Measurements from ENCODE around the gene SUPT20H.

The SUPT20H gene

DNA sequence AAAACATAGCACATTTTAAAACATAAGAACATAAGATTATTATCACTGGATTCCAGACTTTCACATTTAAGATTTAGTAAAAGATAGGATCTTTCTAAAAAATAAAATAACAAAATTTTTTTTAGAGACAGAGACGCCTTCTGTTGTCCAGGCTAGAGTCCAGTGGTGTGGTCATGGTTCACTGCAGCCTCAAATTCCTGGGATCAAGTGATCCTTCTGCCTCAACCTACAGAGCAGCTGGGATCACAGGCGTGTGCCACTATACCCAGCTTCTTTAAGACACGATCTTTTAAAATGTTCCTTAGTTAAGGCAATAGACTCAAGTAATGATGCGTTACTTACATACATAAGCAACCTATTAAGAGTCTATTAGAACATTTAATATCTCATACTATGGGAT lies 93.1 kb downstream of the SUPT20H start:
- Histone ChIP-seq H3K79me2 (no peaks in the 10 kb centered on the region), H3K9ac (no peak overlapping the region), H3K36me3 (ENCODE audit: control insufficient read depth, insufficient read depth, low read length) (no peaks in the 10 kb centered on the region), H3K27me3 (ENCODE audit: control insufficient read depth, insufficient read depth, low read length) (no peaks in the 10 kb centered on the region), H3K9me3 (ENCODE audit: control insufficient read depth, low read length) (no peaks in the 10 kb centered on the region), H3K27ac (no peak overlapping the region), H3K4me1 (no peaks in the 10 kb centered on the region), H3K4me3 (ENCODE audit: low read depth, low read length) (no peak overlapping the region), H2AFZ (no peak overlapping the region), H3K4me2 (ENCODE audit: low read length) (no peak overlapping the region)
- no peak for TF ChIP-seq CTCF (IDR thresholded peaks at IDR 0.05)

GRCh38 chr13:36965767-36966166 lies 93.7 kb downstream of the SUPT20H start:
- no peaks in the 10 kb centered on the region for H3K36me3 ChIP-seq (ENCODE audit: control insufficient read depth, insufficient read depth, low read length)
- no peaks in the 10 kb centered on the region for H3K4me1 ChIP-seq
- no peak overlapping the region for H3K27ac ChIP-seq
- no peak for TF ChIP-seq CTCF (IDR thresholded peaks at IDR 0.05)
- no peak overlapping the region for H3K4me3 ChIP-seq (ENCODE audit: low read depth, low read length)
- no peaks in the 10 kb centered on the region for H3K79me2 ChIP-seq
- no peaks in the 10 kb centered on the region for H3K9me3 ChIP-seq (ENCODE audit: control insufficient read depth, low read length)
- H2AFZ ChIP-seq: no peak overlapping the region
- H3K4me2 ChIP-seq (ENCODE audit: low read length): no peak overlapping the region
- no peak overlapping the region for H3K9ac ChIP-seq
- H3K27me3 ChIP-seq (ENCODE audit: control insufficient read depth, insufficient read depth, low read length): no peaks in the 10 kb centered on the region

- Histone ChIP-seq H3K27ac (no peak overlapping the region), H3K36me3 (ENCODE audit: control insufficient read depth, insufficient read depth, low read length) (no peaks in the 10 kb centered on the region)
These were observed 99.9 kb downstream of the SUPT20H start for GRCh38 chr13:36959456-36960116.

More at GRCh38 chr13:36959456-36960116, 99.9 kb downstream of the SUPT20H start:
- no peak overlapping the region for H3K4me2 ChIP-seq (ENCODE audit: low read length)
- no peaks in the 10 kb centered on the region for H3K4me1 ChIP-seq
- H3K27me3 ChIP-seq (ENCODE audit: control insufficient read depth, insufficient read depth, low read length): no peaks in the 10 kb centered on the region
- H3K79me2 ChIP-seq: no peaks in the 10 kb centered on the region
- H3K4me3 ChIP-seq (ENCODE audit: low read depth, low read length): no peak overlapping the region
- H3K9ac ChIP-seq: no peak overlapping the region
- no peak overlapping the region for H2AFZ ChIP-seq
- no peaks in the 10 kb centered on the region for H3K9me3 ChIP-seq (ENCODE audit: control insufficient read depth, low read length)
- no peak for TF ChIP-seq CTCF (IDR thresholded peaks at IDR 0.05)
